Left ventricle myocardium inferior (tissue), 1 donor: ENCODE results near the gene SCMH1. TPM values are rescaled to one million over a fixed set of nuclear protein-coding genes. Genes with fewer than 3 reads are reported as not detected.
"Not testable (repeated sequence)": the region's sequence is repeated elsewhere in the genome, so short reads cannot be mapped to it uniquely, and the experiment has no call there.

ENCODE experiments used
- DNase-seq: peaks from one replicate; pipeline ENCODE4 v3.0.0-alpha.2; 2020
- H3K27ac ChIP-seq: fragments of 200-600 bp; replicated peaks from 2 replicates; pipeline ENCODE4 v1.8.0; 2021
- H3K27me3 ChIP-seq: fragments of 200-600 bp; 2 replicates; pipeline ENCODE4 v1.8.0; 2021; ENCODE audit warnings: low read depth
- H3K36me3 ChIP-seq: fragments of 200-600 bp; 2 replicates; pipeline ENCODE4 v1.8.0; 2021
- H3K4me1 ChIP-seq: fragments of 200-600 bp; 2 replicates; pipeline ENCODE4 v1.8.0; 2021
- H3K4me3 ChIP-seq: fragments of 200-600 bp; 2 replicates; pipeline ENCODE4 v1.8.0; 2021; ENCODE audit warnings: mild to moderate bottlenecking, moderate library complexity
- H3K9me3 ChIP-seq: fragments of 200-600 bp; replicated peaks from 2 replicates; pipeline ENCODE4 v1.8.0; 2021
- intact Hi-C: fragments of 100-400 bp; cut with micrococcal nuclease; formaldehyde crosslinking; loops from one replicate; pipeline ENCODE4 v1.11.0; 2022
- total RNA-seq: library from RNA; stranded (reverse); fragmentation: NEBNext Ultra II Directional; extraction: Animal tissue kit (Norgen Biotek cat#: 25700); gene quantifications from one replicate; pipeline ENCODE4 v1.2.1, GENCODE V29; 2021
- TF ChIP-seq, protein P1 (sequence below): fragments of 200-600 bp; IDR thresholded peaks from 2 replicates; pipeline ENCODE4 v1.8.0; 2021; ENCODE audit warnings: antibody characterized with exemption, mild to moderate bottlenecking, borderline replicate concordance
- donor health status: DM: no; HTN: yes; CAD: no; lungs with severe emphysema.

SCMH1 gene
- total RNA-seq, 1 donor from 2014 or later, result 48.1 TPM

DNA sequence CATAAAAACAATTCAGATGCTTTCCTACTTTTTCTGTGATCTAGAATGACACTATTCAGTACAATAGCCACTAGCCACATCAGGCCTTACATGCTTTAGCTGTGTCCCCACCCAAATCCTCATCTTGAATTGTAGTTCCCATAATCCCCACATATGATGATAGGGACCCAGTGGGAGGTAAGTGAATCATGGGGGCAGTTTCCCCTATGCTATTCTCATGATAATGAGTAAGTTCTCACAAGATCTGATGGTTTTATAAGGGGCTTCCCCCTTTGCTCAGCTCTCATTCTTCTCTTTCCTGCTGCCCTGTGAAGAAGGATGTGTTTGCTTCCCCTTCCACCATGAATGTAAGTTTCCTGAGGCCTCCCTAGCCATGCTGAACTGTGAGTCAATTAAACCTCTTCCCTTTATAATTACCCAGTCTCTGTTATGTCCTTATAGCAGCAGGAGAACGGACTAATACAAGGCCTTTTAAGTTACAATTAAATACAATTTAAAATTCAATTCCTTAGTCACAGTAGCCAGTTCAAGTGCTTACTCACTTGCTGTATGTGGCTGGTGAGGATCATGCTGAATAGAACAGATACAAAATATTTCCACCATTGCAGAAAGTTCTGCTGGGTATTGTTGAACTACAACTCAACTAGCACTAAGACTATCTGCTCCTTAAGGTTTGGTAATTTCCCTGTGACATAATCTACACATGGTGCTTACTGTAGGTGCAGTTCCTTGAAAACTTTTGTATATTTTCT, 106.7 kb downstream of the SCMH1 start:
- no peaks in the 10 kb centered on the region for H3K27me3 ChIP-seq
- H3K27ac ChIP-seq, result no peak overlapping the region
- intact Hi-C loops, result no loop called here
- H3K9me3 ChIP-seq, result peaks cover 7% of the 10 kb centered on the region
- H3K4me1 ChIP-seq, result no peaks in the 10 kb centered on the region
- peaks cover 41% of the 10 kb centered on the region for H3K36me3 ChIP-seq
- TF ChIP-seq, protein P1, sequence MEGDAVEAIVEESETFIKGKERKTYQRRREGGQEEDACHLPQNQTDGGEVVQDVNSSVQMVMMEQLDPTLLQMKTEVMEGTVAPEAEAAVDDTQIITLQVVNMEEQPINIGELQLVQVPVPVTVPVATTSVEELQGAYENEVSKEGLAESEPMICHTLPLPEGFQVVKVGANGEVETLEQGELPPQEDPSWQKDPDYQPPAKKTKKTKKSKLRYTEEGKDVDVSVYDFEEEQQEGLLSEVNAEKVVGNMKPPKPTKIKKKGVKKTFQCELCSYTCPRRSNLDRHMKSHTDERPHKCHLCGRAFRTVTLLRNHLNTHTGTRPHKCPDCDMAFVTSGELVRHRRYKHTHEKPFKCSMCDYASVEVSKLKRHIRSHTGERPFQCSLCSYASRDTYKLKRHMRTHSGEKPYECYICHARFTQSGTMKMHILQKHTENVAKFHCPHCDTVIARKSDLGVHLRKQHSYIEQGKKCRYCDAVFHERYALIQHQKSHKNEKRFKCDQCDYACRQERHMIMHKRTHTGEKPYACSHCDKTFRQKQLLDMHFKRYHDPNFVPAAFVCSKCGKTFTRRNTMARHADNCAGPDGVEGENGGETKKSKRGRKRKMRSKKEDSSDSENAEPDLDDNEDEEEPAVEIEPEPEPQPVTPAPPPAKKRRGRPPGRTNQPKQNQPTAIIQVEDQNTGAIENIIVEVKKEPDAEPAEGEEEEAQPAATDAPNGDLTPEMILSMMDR, result no peak
- H3K4me3 ChIP-seq, result no peak overlapping the region
- DNase-seq, result no peak

DNA sequence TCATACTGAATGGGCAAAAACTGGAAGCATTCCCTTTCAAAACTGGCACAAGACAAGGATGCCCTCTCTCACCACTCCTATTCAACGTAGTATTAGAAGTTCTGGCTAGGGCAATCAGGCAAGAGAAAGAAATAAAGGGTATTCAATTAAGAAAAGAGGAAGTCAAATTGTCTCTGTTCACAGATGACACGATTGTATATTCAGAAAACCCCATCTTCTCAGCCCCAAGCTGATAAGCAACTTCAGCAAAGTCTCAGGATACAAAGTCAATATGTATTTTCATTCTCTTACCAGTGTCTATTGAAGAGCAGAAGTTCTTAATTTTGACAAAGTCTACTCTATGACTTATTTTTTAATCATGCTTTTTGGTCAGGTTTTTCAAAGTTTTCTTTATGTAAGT, 107.8 kb downstream of the SCMH1 start:
- DNase-seq, H3K4me1 ChIP-seq, intact Hi-C loops, H3K27me3 ChIP-seq, H3K4me3 ChIP-seq, H3K27ac ChIP-seq, H3K9me3 ChIP-seq: not testable (repeated sequence)
- peaks cover 31% of the 10 kb centered on the region for H3K36me3 ChIP-seq

DNA sequence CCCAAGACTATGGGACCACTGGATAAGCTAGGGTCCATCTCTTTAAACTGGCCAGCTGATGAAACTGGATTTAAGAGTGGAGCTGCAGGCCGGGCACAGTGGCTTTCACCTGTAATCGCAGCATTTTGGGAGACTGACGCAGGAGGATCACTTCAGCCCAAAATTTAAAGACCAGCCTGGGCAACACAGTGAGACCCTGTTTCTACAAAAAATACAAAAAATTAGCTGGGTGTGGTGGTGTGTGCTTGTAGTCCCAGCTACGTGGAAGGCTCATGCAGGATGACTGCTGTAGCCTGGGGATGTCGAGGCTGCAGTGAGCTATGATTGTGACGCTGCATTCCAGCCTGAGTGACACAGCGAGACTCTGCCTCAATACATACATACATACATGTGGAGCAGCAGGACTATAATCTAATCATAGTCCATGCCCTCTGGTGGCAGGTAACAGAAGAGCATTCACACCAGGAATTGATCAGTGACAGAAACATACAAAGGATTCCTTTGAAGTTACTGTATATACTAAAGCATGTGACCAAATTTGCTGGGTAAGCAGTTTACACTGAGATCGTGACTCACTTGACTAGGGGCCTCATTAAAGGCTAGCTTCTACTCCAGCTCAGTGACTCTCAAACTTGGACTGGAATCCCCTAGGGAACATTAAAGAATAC, 119.1 kb downstream of the SCMH1 start:
- Histone ChIP-seq H3K27me3 (no peaks in the 10 kb centered on the region), H3K4me3 (no peak overlapping the region), H3K27ac (no peak overlapping the region), H3K4me1 (no peaks in the 10 kb centered on the region), H3K36me3 (no peaks in the 10 kb centered on the region), H3K9me3 (no peaks in the 10 kb centered on the region)
- intact Hi-C loops, result no loop called here
- DNase-seq, result no peak
- TF ChIP-seq, protein P1, result peak; percentile 62

GRCh38 chr1:41122148-41122547, 120.0 kb downstream of the SCMH1 start:
- H3K27me3 ChIP-seq, result no peaks in the 10 kb centered on the region
- H3K27ac ChIP-seq, result no peak overlapping the region
- intact Hi-C loops, result no loop called here
- no peak for DNase-seq
- TF ChIP-seq, protein P1, result no peak
- no peak overlapping the region for H3K4me3 ChIP-seq
- no peaks in the 10 kb centered on the region for H3K9me3 ChIP-seq
- H3K36me3 ChIP-seq, result no peaks in the 10 kb centered on the region
- no peaks in the 10 kb centered on the region for H3K4me1 ChIP-seq

GRCh38 chr1:41118645-41119044, 123.5 kb downstream of the SCMH1 start:
- Histone ChIP-seq H3K9me3 (no peaks in the 10 kb centered on the region), H3K4me3 (no peak overlapping the region), H3K27ac (no peak overlapping the region), H3K27me3 (no peaks in the 10 kb centered on the region), H3K36me3 (peaks cover 17% of the 10 kb centered on the region), H3K4me1 (no peaks in the 10 kb centered on the region)
- DNase-seq, result no peak
- intact Hi-C loops, result no loop called here
- TF ChIP-seq, protein P1, result no peak

DNA sequence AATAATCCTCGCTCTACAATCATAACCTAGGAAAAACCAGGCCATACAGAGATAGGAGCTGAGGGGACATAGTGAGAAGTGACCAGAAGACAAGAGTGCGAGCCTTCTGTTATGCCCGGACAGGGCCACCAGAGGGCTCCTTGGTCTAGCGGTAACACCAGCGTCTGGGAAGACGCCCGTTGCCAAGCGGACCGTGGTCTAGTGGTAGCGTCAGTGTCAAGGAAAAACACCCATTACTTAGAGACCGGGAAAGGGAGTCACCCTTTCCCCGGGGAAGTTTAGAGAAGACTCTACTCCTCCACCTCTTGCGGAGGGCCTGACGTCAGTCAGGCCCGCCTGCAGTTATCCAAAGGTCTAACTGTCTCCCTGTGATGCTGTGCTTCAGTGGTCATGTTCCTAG, 124.9 kb downstream of the SCMH1 start:
- TF ChIP-seq, protein P1, result peak; percentile 11
- H3K27ac ChIP-seq, H3K27me3 ChIP-seq, DNase-seq, H3K4me3 ChIP-seq, H3K4me1 ChIP-seq, intact Hi-C loops, H3K9me3 ChIP-seq: not testable (repeated sequence)
- H3K36me3 ChIP-seq, result peaks cover 26% of the 10 kb centered on the region
